SU-DHL-6 (cell line): ENCODE measurements around the gene SYNGR2.

Source experiments
- EZH2phosphoT487 ChIP-seq: fragments of 200-600 bp; sonication (generic), shearing (Covaris generic); conservative IDR thresholded peaks from 2 replicates; pipeline ENCODE4 v1.6.1; 2018; ENCODE audit warnings: mild to moderate bottlenecking, antibody characterized with exemption, low read length, moderate library complexity, mixed read lengths
- TF ChIP-seq, protein P1 (sequence below): fragments of 200-600 bp; sonication (generic); IDR thresholded peaks from one replicate; pipeline ENCODE4 v1.5.1; 2017; ENCODE audit warnings: antibody characterized with exemption, mild to moderate bottlenecking, low read length, moderate library complexity; ENCODE audit not compliant: insufficient read depth, poor library complexity, severe bottlenecking

- TF ChIP-seq, protein P1, sequence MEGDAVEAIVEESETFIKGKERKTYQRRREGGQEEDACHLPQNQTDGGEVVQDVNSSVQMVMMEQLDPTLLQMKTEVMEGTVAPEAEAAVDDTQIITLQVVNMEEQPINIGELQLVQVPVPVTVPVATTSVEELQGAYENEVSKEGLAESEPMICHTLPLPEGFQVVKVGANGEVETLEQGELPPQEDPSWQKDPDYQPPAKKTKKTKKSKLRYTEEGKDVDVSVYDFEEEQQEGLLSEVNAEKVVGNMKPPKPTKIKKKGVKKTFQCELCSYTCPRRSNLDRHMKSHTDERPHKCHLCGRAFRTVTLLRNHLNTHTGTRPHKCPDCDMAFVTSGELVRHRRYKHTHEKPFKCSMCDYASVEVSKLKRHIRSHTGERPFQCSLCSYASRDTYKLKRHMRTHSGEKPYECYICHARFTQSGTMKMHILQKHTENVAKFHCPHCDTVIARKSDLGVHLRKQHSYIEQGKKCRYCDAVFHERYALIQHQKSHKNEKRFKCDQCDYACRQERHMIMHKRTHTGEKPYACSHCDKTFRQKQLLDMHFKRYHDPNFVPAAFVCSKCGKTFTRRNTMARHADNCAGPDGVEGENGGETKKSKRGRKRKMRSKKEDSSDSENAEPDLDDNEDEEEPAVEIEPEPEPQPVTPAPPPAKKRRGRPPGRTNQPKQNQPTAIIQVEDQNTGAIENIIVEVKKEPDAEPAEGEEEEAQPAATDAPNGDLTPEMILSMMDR = no peak
- TF ChIP-seq EZH2phosphoT487 = no peak
These were observed 41.0 kb upstream of the SYNGR2 start for GRCh38 chr17:78127239-78127887.
